ENCODE data around the gene FST. TPM values are rescaled to one million over a fixed set of nuclear protein-coding genes. Genes with fewer than 3 reads are reported as not detected.

The FST gene
- polyA plus RNA-seq, 1 of the 3 experiments (the other 2 are of a cell fraction) = 157 TPM

DNA sequence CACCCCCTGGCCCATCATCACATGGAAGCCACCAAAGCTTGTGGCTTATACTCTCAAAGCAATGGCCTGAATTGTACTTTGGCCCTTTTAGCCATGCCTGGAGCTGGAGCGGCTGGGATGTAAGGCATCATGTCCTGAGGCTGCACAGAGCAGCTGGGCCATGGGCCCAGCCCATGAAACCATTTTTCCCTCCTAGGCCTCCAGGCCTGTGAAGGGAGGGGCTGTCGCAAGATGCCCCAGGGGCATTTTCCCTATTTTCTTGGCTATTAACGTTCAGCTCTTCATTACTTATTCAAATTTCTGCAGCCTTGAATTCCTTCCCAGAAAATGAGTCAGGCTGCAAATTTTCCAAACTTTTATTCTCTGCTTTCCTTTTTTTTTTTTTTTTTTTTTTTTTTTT is 27.7 kb downstream of the FST start:
- Histone ChIP-seq H3K27ac (ENCODE audit: low read depth in 2 of 2, low read length in 1 of 2) (no peak overlapping the region), H3K36me3 (replicated peaks in 1 of 2; ENCODE audit: control insufficient read depth in 1 of 2, insufficient read depth in 2 of 2, low read length in 1 of 2) (no peaks in the 10 kb centered on the region), H3K4me3 (ENCODE audit: low read depth in 2 of 2, low read length in 1 of 2) (no peak overlapping the region), H3K79me2 (ENCODE audit: insufficient read depth) (no peaks in the 10 kb centered on the region), H3K9me2 (no peaks in the 10 kb centered on the region), H3K27me3 (ENCODE audit: insufficient read depth) (no peaks in the 10 kb centered on the region), H3K9me3 (no peaks in the 10 kb centered on the region; the same call in 1 of the 2 replicates), H3K4me2 (no peak overlapping the region), H2AFZ (ENCODE audit: low read depth) (no peak overlapping the region), H3K4me1 (ENCODE audit: control insufficient read depth in 1 of 2, insufficient read depth in 2 of 2, low read depth in 1 of 2, low read length in 1 of 2) (no peaks in the 10 kb centered on the region), H4K20me1 (ENCODE audit: insufficient read depth) (no peaks in the 10 kb centered on the region), H3K9ac (no peak overlapping the region), H3F3A (replicated peaks; ENCODE audit: insufficient read depth) (no peaks in the 10 kb centered on the region)
- ChIA-PET POLR2A (no interaction called here), CTCF (interaction anchor here (0.6 kb wide), 1 partner anchor 213 kb away, joined by 3 read pairs; no protein-coding TSS in a partner anchor)
- WGBS (ENCODE audit: low lambda C conversion rate) = 38% methylated on average over 3 of the region's 3 CpGs
- no peak for TF ChIP-seq ELF1 (IDR thresholded peaks at IDR 0.05)
- no peak for TF ChIP-seq CHD2 (IDR thresholded peaks at IDR 0.05; ENCODE audit: low read length, partially characterized antibody)
- no peak for TF ChIP-seq IRF3 (IDR thresholded peaks at IDR 0.05; ENCODE audit: low read depth, low read length)
- TF ChIP-seq NFIC (IDR thresholded peaks at IDR 0.05; ENCODE audit: borderline replicate concordance) = no peak
- TF ChIP-seq, protein P1, sequence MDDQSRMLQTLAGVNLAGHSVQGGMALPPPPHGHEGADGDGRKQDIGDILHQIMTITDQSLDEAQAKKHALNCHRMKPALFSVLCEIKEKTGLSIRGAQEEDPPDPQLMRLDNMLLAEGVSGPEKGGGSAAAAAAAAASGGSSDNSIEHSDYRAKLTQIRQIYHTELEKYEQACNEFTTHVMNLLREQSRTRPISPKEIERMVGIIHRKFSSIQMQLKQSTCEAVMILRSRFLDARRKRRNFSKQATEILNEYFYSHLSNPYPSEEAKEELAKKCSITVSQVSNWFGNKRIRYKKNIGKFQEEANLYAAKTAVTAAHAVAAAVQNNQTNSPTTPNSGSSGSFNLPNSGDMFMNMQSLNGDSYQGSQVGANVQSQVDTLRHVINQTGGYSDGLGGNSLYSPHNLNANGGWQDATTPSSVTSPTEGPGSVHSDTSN (IDR thresholded peaks at IDR 0.05) = no peak
- TF ChIP-seq TCF12 (IDR thresholded peaks at IDR 0.05) = no peak
- TF ChIP-seq MXI1 (IDR thresholded peaks at IDR 0.05; ENCODE audit: low read depth, low read length) = no peak
- TF ChIP-seq, protein P2, sequence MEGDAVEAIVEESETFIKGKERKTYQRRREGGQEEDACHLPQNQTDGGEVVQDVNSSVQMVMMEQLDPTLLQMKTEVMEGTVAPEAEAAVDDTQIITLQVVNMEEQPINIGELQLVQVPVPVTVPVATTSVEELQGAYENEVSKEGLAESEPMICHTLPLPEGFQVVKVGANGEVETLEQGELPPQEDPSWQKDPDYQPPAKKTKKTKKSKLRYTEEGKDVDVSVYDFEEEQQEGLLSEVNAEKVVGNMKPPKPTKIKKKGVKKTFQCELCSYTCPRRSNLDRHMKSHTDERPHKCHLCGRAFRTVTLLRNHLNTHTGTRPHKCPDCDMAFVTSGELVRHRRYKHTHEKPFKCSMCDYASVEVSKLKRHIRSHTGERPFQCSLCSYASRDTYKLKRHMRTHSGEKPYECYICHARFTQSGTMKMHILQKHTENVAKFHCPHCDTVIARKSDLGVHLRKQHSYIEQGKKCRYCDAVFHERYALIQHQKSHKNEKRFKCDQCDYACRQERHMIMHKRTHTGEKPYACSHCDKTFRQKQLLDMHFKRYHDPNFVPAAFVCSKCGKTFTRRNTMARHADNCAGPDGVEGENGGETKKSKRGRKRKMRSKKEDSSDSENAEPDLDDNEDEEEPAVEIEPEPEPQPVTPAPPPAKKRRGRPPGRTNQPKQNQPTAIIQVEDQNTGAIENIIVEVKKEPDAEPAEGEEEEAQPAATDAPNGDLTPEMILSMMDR (IDR thresholded peaks at IDR 0.05) = no peak
- no peak for TF ChIP-seq RFX5 (IDR thresholded peaks at IDR 0.05; ENCODE audit: low read length)
- TF ChIP-seq NRF1 (IDR thresholded peaks at IDR 0.05; ENCODE audit: low read depth, low read length) = no peak
- TF ChIP-seq GATA2 (CRISPR knock-in tag; IDR thresholded peaks at IDR 0.05) = no peak
- DNase-seq = no peak

DNA sequence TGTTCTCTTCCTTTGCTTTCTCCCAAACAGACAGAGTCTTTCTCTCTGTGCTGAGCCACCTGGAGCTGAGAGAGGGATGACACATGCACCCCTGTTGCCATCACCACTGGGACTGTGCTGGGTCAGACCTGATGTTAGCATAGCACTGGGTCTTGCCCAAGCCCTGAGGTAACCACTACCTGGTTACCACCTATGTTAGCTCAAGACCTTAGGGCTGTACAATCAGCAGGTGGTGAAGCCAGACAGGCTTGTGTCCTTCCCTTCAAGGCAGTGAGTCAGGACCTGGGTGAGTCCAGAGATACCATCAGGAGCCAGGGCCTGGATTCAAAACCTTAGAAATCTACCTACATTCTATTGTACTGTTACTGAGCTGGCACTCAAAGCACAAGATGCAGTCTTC is 32.1 kb downstream of the FST start:
- no peak overlapping the region for H3K27ac ChIP-seq (ENCODE audit: low read depth in 2 of 2, low read length in 1 of 2)
- no peak overlapping the region for H3K9ac ChIP-seq
- H3F3A ChIP-seq (replicated peaks; ENCODE audit: insufficient read depth) = no peaks in the 10 kb centered on the region
- H4K20me1 ChIP-seq (ENCODE audit: insufficient read depth) = no peaks in the 10 kb centered on the region
- no peaks in the 10 kb centered on the region for H3K79me2 ChIP-seq (ENCODE audit: insufficient read depth)
- ChIA-PET POLR2A (no interaction called here), CTCF (no interaction called here)
- no peaks in the 10 kb centered on the region for H3K36me3 ChIP-seq (replicated peaks in 1 of 2; ENCODE audit: control insufficient read depth in 1 of 2, insufficient read depth in 2 of 2, low read length in 1 of 2)
- H3K9me3 ChIP-seq = no peaks in the 10 kb centered on the region
- DNase-seq = no peak
- H2AFZ ChIP-seq (ENCODE audit: low read depth) = no peak overlapping the region
- H3K27me3 ChIP-seq (ENCODE audit: insufficient read depth) = no peaks in the 10 kb centered on the region
- H3K4me2 ChIP-seq = no peak overlapping the region
- no peak overlapping the region for H3K4me3 ChIP-seq (ENCODE audit: low read depth in 2 of 2, low read length in 1 of 2)
- TF ChIP-seq JUND (IDR thresholded peaks at IDR 0.05) = no peak
- no peak for TF ChIP-seq EP300 (IDR thresholded peaks at IDR 0.05; ENCODE audit: borderline replicate concordance in 1 of 2, low read depth in 1 of 2, low read length in 1 of 2)
- TF ChIP-seq MAX (IDR thresholded peaks at IDR 0.05; ENCODE audit: low read depth) = no peak
- TF ChIP-seq ELF1 (IDR thresholded peaks at IDR 0.05) = no peak
- TF ChIP-seq, protein P3, sequence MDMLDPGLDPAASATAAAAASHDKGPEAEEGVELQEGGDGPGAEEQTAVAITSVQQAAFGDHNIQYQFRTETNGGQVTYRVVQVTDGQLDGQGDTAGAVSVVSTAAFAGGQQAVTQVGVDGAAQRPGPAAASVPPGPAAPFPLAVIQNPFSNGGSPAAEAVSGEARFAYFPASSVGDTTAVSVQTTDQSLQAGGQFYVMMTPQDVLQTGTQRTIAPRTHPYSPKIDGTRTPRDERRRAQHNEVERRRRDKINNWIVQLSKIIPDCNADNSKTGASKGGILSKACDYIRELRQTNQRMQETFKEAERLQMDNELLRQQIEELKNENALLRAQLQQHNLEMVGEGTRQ (IDR thresholded peaks at IDR 0.05; ENCODE audit: borderline replicate concordance, low read depth, low read length) = no peak
- no peak for TF ChIP-seq YY1 (IDR thresholded peaks at IDR 0.05; ENCODE audit: low read depth)
- no peak for TF ChIP-seq MXI1 (IDR thresholded peaks at IDR 0.05; ENCODE audit: low read depth, low read length)
- no peak for TF ChIP-seq TEAD4 (IDR thresholded peaks at IDR 0.05; ENCODE audit: borderline replicate concordance, insufficient read depth)
- no peak for TF ChIP-seq NFIC (IDR thresholded peaks at IDR 0.05; ENCODE audit: borderline replicate concordance)
- TF ChIP-seq, protein P4, sequence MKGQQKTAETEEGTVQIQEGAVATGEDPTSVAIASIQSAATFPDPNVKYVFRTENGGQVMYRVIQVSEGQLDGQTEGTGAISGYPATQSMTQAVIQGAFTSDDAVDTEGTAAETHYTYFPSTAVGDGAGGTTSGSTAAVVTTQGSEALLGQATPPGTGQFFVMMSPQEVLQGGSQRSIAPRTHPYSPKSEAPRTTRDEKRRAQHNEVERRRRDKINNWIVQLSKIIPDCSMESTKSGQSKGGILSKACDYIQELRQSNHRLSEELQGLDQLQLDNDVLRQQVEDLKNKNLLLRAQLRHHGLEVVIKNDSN (IDR thresholded peaks at IDR 0.05; ENCODE audit: borderline replicate concordance, low read depth) = no peak
- TF ChIP-seq CHD2 (IDR thresholded peaks at IDR 0.05; ENCODE audit: low read length, partially characterized antibody) = no peak
- TF ChIP-seq RXRA (IDR thresholded peaks at IDR 0.05; ENCODE audit: borderline replicate concordance, low read depth) = no peak
- no peak for TF ChIP-seq RAD21 (IDR thresholded peaks at IDR 0.05; ENCODE audit: low read length)
- TF ChIP-seq FOXJ3 (CRISPR knock-in tag; IDR thresholded peaks at IDR 0.05) = no peak
- no peaks in the 10 kb centered on the region for H3K4me1 ChIP-seq (ENCODE audit: control insufficient read depth in 1 of 2, insufficient read depth in 2 of 2, low read depth in 1 of 2, low read length in 1 of 2)
- H3K9me2 ChIP-seq = no peaks in the 10 kb centered on the region
